ENCODE measurements around the gene HOXA11. TPM values are rescaled to one million over a fixed set of nuclear protein-coding genes. Genes with fewer than 3 reads are reported as not detected.

The HOXA11 gene
- total and polyA plus RNA-seq, 2 of the 4 experiments (the other 2 are of a cell fraction) = 0.05 TPM; not detected in 1

- TF ChIP-seq RFX5 (IDR thresholded peaks at IDR 0.05; ENCODE audit: low read depth, low read length) (no peak), CHD1 (IDR thresholded peaks at IDR 0.05; ENCODE audit: low read depth, low read length) (no peak)
These were observed 20.6 kb upstream of the HOXA11 start (continued) for GRCh38 chr7:27205325-27206280.

GRCh38 chr7:27204851-27205322 lies 19.9 kb upstream of the HOXA11 start:
- H3K4me2 ChIP-seq (ENCODE audit: low read depth, low read length) = peak overlapping the region; percentile 31; the same call in 1 of the 2 replicates
- peaks cover 24% of the 10 kb centered on the region for H4K20me1 ChIP-seq (ENCODE audit: insufficient read depth, low read length)
- ATAC-seq (ENCODE audit: low read depth) (peak; percentile 27), DNase-seq (no peak)
- in situ Hi-C loops (cut with MboI; ENCODE audit: low sequenced_read_pairs) = loop anchor here (5.0 to 10.0 kb wide), 2 partner anchors 377 to 570 kb away; no protein-coding TSS in a partner anchor
- H3K23ac ChIP-seq (ENCODE audit: low read depth, low read length) = no peak overlapping the region
- no peaks in the 10 kb centered on the region for H3K36me3 ChIP-seq (ENCODE audit: control insufficient read depth, insufficient read depth, low read length)
- peaks cover 2% of the 10 kb centered on the region; the same call in 1 of the 2 replicates for H3K4me1 ChIP-seq (ENCODE audit: control insufficient read depth, insufficient read depth, low read length)
- H2BK5ac ChIP-seq (ENCODE audit: low read depth, low read length, poor library complexity, severe bottlenecking) = no peak overlapping the region
- H3K56ac ChIP-seq (ENCODE audit: extremely low read depth, insufficient read depth, low read length) = no peak overlapping the region
- H3K79me1 ChIP-seq (ENCODE audit: low read depth in 1 of 2, low read length in 2 of 2) = no peaks in the 10 kb centered on the region
- no peak overlapping the region for H3K4ac ChIP-seq (ENCODE audit: low read depth, low read length)
- no peak overlapping the region for H3K14ac ChIP-seq (replicated peaks; ENCODE audit: low read depth, low read length)
- peak overlapping the region; percentile 59 for H2AFZ ChIP-seq (replicated peaks; ENCODE audit: low read length, poor library complexity)
- POLR2A ChIA-PET (ENCODE audit: unreplicated experiment) = no interaction called here
- intact Hi-C loops (cut with micrococcal nuclease) = no loop called here
- no peak overlapping the region for H2BK20ac ChIP-seq (ENCODE audit: low read depth, low read length)
- no peak overlapping the region for H3K4me3 ChIP-seq (ENCODE audit: insufficient read depth, low read depth, low read length)
- BruUV-seq (replicated peaks) = no TSS peak
- TF ChIP-seq ELK1 (IDR thresholded peaks at IDR 0.05; ENCODE audit: borderline replicate concordance, low read depth, low read length) = no peak
- no peak for TF ChIP-seq CHD1 (IDR thresholded peaks at IDR 0.05; ENCODE audit: low read depth, low read length)
- TF ChIP-seq RFX5 (IDR thresholded peaks at IDR 0.05; ENCODE audit: low read depth, low read length) = no peak
- no peak overlapping the region for H4K5ac ChIP-seq (ENCODE audit: low read depth, low read length)
- no peak overlapping the region for H3K27ac ChIP-seq (ENCODE audit: insufficient read depth, low read length)
- H3K9me3 ChIP-seq (ENCODE audit: control insufficient read depth, insufficient read depth, low read length) = peaks cover 7% of the 10 kb centered on the region; the same call in 1 of the 2 replicates
- dilution Hi-C loops (cut with HindIII; ENCODE audit: low sequenced_read_pairs, unreplicated experiment) = no loop called here
- CTCF ChIA-PET = interaction anchor here (0.7 kb wide), 1 partner anchor 9 kb away, joined by 3 read pairs; no protein-coding TSS in a partner anchor
- WGBS, 2 experiments (ENCODE audit: extremely low coverage in 2 of 2, insufficient read length in 1 of 2) = 3% methylated on average over 31 of the region's 41 CpGs; no CpG with 5 or more reads in 1 of the 2 experiments
- no peak overlapping the region for H3K9ac ChIP-seq (ENCODE audit: low read depth, low read length)
- H2BK15ac ChIP-seq (ENCODE audit: low read depth, low read length) = no peak overlapping the region
- H2AK5ac ChIP-seq (ENCODE audit: low read depth, low read length) = no peak overlapping the region
- H3K18ac ChIP-seq (ENCODE audit: low read depth, low read length) = no peak overlapping the region
- no peak overlapping the region for H4K91ac ChIP-seq (ENCODE audit: insufficient read depth, low read depth, low read length)
- H3K27me3 ChIP-seq (ENCODE audit: control insufficient read depth, insufficient read depth, low read length) = peaks cover 97% of the 10 kb centered on the region
- no peak overlapping the region for H2BK120ac ChIP-seq (ENCODE audit: low read depth, low read length)
- H3K9me1 ChIP-seq (ENCODE audit: insufficient read depth, low read length) = peaks cover 5% of the 10 kb centered on the region; the same call in 1 of the 2 replicates
- no peak overlapping the region for H4K8ac ChIP-seq (ENCODE audit: low read depth in 2 of 2, low read length in 2 of 2)
- H2AK9ac ChIP-seq (replicated peaks; ENCODE audit: low read depth, low read length, poor library complexity) = no peak overlapping the region

Data from IMR-90 (cell line).